ENCODE results near the gene ZNF165. TPM values are rescaled to one million over a fixed set of nuclear protein-coding genes. Genes with fewer than 3 reads are reported as not detected.
A peak's percentile ranks its signal among the peaks of the same experiment; 100 is the strongest.

The ZNF165 gene
- total and polyA plus RNA-seq, 3 donors from 2014 or later, result 9.2 to 23.2 (median 17.9) TPM

DNA sequence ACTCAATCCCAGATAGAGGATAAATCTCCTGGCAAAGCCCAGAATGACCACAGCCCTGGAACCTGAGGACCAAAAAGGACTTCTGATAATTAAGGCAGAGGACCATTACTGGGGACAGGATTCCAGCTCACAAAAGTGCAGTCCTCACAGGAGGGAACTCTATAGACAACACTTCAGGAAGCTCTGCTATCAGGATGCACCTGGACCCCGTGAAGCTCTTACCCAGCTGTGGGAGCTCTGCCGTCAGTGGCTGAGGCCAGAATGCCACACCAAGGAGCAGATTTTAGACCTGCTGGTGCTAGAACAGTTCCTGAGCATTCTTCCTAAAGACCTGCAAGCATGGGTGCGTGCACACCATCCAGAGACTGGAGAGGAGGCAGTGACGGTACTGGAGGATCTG, 45.0 kb downstream of the ZNF165 start:
- H3K27me3 ChIP-seq, result no peaks in the 10 kb centered on the region
- no peak for DNase-seq
- TF ChIP-seq POLR2A (IDR thresholded peaks at IDR 0.05), result no peak
- TF ChIP-seq, protein P1, sequence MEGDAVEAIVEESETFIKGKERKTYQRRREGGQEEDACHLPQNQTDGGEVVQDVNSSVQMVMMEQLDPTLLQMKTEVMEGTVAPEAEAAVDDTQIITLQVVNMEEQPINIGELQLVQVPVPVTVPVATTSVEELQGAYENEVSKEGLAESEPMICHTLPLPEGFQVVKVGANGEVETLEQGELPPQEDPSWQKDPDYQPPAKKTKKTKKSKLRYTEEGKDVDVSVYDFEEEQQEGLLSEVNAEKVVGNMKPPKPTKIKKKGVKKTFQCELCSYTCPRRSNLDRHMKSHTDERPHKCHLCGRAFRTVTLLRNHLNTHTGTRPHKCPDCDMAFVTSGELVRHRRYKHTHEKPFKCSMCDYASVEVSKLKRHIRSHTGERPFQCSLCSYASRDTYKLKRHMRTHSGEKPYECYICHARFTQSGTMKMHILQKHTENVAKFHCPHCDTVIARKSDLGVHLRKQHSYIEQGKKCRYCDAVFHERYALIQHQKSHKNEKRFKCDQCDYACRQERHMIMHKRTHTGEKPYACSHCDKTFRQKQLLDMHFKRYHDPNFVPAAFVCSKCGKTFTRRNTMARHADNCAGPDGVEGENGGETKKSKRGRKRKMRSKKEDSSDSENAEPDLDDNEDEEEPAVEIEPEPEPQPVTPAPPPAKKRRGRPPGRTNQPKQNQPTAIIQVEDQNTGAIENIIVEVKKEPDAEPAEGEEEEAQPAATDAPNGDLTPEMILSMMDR (IDR thresholded peaks at IDR 0.05), result no peak
- no peak overlapping the region for H3K27ac ChIP-seq
- H3K4me3 ChIP-seq, result no peak overlapping the region
- intact Hi-C loops (cut with DNase I; ENCODE audit: low total_unique reads), result no loop called here
- H3K36me3 ChIP-seq (ENCODE audit: low read depth, missing control alignments), result no peaks in the 10 kb centered on the region
- no peaks in the 10 kb centered on the region for H3K9me3 ChIP-seq
- 73 to 85% methylated on average over 2 to 4 of the region's 4 CpGs for WGBS, 2 donors
- H3K4me1 ChIP-seq, result peaks cover 8% of the 10 kb centered on the region

DNA sequence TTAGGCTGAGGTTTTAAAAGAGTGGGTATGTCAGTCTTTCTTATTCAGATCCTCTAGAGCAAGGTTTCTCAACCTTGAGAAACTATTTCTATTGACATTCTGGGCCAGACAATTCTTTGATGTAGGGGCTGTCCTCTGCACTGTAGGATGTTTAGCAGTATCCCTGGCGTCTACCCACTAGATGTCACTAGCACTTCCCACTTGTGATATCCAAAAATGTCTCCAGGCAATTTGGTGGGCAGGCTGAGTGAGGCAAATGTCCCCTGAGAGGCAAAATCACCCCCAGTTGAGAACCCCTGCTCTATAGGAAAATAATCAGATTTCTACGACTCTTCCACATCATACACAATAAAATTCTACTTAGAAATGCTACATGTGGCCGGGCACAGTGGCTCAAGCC, 53.6 kb downstream of the ZNF165 start:
- Histone ChIP-seq H3K4me1 (peaks cover 13% of the 10 kb centered on the region), H3K27ac (no peak overlapping the region), H3K9me3 (no peaks in the 10 kb centered on the region), H3K36me3 (ENCODE audit: low read depth, missing control alignments) (no peaks in the 10 kb centered on the region), H3K4me3 (no peak overlapping the region), H3K27me3 (no peaks in the 10 kb centered on the region)
- TF ChIP-seq, protein P1 (IDR thresholded peaks at IDR 0.05), result no peak
- no peak for TF ChIP-seq POLR2A (IDR thresholded peaks at IDR 0.05)
- WGBS, 2 donors, result 62 to 70% methylated on average over 3 of the region's 3 CpGs
- intact Hi-C loops (cut with DNase I; ENCODE audit: low total_unique reads), result no loop called here
- DNase-seq, result peak; percentile 38

DNA sequence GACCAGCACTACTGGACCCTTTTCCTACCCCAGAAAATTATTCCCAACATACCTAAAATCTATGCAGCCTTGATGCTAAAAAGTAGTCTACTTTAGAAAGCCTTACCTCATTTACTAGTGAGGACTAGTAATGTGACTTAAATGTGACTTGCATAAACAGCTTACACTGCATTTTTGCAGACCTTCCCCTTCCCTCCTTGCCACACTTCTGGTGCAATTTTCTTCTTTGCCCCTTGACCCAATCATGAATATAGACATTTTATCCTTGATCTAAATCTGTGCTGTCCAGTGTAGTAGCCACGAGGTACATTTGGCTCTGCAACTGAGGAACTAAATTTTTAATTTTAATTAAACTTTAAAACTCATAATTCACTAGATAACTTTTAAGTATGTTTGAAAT, 54.3 kb downstream of the ZNF165 start:
- DNase-seq, result no peak
- peaks cover 13% of the 10 kb centered on the region for H3K4me1 ChIP-seq
- TF ChIP-seq, protein P1 (IDR thresholded peaks at IDR 0.05), result no peak
- TF ChIP-seq POLR2A (IDR thresholded peaks at IDR 0.05), result no peak
- no peak overlapping the region for H3K4me3 ChIP-seq
- intact Hi-C loops (cut with DNase I; ENCODE audit: low total_unique reads), result no loop called here
- H3K27ac ChIP-seq, result no peak overlapping the region
- no peaks in the 10 kb centered on the region for H3K36me3 ChIP-seq (ENCODE audit: low read depth, missing control alignments)
- 66 to 76% methylated on average over 1 of the region's 1 CpG for WGBS, 2 donors
- H3K27me3 ChIP-seq, result no peaks in the 10 kb centered on the region
- no peaks in the 10 kb centered on the region for H3K9me3 ChIP-seq

DNA sequence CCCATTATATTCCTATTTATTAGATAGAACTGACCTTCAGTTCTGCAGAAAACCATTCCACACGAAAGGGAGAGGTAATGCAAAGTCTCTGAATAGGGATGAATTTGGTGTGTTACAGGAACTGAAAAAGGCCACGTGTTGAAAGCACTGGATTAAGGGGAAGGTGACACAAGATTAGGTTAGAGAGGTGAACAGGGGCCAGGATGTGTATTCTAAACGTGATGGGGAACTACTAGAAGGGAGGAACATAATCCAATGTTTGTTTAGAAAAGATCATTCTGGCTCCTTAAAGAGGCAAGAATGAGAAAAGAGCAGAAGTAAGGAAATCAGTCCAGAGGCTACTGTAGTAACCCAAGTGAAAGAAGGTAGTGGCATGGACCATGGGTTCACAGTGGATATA, 55.0 kb downstream of the ZNF165 start:
- Histone ChIP-seq H3K27ac (no peak overlapping the region), H3K4me1 (peaks cover 13% of the 10 kb centered on the region), H3K4me3 (no peak overlapping the region), H3K9me3 (no peaks in the 10 kb centered on the region), H3K36me3 (ENCODE audit: low read depth, missing control alignments) (no peaks in the 10 kb centered on the region), H3K27me3 (no peaks in the 10 kb centered on the region)
- WGBS, 2 donors, result 15 to 28% methylated on average over 3 of the region's 3 CpGs
- no peak for DNase-seq
- no peak for TF ChIP-seq POLR2A (IDR thresholded peaks at IDR 0.05)
- TF ChIP-seq, protein P1 (IDR thresholded peaks at IDR 0.05), result no peak
- intact Hi-C loops (cut with DNase I; ENCODE audit: low total_unique reads), result no loop called here

All from testis (tissue), 3 donors.